Measurements from ENCODE around the gene GPER1.

GPER1 gene

DNA sequence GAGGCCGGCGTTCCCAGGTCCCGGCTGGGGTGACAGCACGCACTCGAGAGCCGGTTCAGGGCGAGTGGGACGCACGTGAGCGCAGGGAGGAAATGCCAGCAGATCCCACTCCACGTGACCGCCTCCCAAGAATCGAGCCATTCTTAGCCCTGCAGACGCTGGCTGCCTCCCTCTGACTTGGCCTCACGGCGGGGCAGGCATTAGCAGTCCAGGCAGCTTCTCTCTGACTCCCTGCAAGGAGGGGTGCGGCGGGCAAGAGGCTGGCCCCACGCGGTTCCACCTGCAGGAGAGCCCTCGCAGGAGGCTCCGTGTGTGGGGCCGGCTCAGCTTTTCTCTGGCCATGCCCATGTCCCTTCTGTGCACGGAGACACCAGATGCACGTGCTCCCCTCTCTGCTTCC lies 33.5 kb upstream of the GPER1 start:
- no peak for DNase-seq

DNA sequence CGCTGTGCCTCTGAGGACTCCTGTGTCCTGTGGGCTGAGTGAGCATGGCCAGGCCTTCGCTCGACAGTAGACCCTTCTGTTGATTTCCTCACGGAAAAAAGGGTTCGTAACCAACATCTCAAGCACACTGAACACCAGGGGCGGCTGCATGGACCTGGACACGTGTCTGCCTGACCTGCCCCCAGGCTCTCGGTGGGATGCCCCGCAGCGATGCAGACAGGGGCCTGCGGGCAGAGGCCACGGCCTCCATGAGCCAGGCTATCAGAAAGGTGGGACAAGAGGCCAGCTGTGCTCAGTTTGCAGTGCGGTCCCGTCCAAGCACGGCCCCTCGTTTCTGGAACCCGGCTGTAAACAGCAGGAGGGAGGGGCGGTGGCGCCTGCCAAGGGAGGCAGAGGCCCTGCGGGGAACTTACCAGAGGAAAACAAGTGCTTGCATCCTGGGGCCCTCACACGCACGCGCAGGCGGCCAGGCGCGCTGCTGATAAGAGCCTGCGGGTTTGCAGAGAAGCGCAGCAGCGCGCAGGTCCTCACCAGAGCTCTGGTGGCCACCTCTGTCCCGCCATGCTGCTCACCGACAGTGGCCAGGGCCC lies 33.0 kb upstream of the GPER1 start:
- DNase-seq, result peak; percentile 40 to 42

DNA sequence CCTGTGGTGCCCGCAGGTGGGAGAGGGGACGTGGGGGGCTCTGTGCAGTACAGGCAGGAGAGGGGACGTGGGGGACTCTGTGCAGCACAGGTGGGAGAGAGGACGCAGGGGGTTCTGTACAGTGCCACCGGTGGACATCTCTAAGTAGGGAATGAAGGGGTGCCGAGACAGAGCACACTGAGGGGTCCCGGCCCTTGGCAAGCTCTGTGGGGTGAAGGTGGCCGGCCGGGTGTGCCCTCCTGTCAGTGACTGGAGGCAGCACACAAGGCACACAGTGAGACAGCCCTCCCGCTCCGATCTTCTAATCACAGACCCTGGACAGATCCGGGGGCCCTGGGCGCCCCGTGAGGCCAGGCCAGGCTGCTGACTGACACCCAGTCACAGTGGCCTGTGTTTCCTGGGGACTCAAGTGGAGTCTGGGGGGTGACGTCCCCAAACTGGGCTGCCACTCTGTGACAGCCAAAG lies 32.4 kb upstream of the GPER1 start:
- no peak for DNase-seq

DNA sequence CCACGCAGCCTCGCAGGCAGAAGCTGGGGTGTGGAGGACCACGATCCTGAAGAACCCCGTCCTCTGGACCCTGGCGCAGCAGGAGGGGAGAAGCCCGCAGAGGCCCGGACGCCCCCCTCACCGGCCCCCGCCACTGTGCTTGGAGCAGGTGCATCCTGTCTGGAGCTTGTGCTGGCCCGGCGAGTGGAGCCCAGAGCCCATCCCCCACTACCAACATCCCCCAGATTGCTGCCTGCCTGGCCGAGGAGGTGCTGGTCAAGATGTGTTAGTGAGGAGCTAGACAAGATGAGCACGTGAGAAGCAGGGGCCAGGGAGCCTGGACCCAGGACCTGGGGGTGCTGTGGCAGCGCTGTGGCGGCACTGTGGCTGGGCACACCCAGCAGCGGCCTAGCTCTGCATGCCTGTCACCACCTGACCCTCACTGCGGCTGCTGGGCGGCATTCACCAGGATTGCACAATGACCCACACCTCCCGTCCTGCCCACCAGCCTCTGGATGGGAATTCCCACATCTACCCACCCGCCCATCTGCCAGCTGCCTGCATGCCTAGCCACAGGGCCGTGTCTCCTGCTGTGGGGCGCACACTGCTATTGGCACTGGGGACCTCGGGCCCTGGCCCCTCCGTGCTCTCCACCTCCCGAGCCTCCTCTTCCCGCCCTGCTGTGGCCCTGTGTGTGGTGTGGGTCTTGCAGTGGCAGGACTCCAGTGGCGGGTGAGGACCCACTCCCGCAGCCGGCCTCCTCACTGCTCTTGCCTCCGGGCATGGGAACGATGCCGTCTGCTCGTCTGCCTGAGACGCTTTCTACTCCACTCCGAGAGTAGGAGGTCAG lies 31.7 kb upstream of the GPER1 start:
- no peak for DNase-seq

DNA sequence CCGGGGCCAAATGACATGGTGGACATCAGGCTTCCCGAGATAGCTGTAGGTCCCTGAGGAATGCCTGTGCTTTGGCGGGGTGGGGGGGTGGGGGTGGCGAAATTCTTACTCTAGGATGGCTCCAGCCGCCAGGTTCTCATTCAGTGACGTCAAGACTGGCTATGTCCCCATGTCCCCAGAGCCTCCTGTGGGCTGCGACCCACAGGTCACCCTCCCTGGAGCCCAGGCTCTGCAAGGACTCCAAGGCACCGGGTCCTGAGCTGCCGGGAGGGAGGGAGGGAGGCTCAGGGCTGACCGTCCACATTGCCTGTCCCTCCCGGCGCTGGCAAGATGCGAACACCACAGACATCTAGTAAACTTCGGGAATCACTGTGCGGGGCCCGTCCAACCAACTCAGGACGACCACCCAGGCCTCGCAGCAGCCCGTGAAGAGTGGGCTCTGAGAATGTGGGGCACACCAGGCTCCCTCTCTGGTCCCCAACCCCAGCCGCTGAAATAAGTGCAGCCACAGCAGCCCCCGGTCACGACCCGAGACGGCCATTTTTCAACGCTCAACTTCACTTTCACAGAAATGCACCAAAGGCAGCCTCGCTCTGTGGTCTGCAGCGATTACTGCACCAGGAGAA lies 31.0 kb upstream of the GPER1 start:
- DNase-seq, result no peak

DNA sequence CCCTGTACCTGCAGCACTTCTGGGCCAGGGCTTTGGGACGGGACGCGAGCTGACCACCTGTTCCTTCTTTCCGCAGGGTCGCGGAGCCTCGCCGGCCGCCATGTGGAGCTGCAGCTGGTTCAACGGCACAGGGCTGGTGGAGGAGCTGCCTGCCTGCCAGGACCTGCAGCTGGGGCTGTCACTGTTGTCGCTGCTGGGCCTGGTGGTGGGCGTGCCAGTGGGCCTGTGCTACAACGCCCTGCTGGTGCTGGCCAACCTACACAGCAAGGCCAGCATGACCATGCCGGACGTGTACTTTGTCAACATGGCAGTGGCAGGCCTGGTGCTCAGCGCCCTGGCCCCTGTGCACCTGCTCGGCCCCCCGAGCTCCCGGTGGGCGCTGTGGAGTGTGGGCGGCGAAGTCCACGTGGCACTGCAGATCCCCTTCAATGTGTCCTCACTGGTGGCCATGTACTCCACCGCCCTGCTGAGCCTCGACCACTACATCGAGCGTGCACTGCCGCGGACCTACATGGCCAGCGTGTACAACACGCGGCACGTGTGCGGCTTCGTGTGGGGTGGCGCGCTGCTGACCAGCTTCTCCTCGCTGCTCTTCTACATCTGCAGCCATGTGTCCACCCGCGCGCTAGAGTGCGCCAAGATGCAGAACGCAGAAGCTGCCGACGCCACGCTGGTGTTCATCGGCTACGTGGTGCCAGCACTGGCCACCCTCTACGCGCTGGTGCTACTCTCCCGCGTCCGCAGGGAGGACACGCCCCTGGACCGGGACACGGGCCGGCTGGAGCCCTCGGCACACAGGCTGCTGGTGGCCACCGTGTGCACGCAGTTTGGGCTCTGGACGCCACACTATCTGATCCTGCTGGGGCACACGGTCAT lies 30.3 kb upstream of the GPER1 start:
- no peak for DNase-seq

DNA sequence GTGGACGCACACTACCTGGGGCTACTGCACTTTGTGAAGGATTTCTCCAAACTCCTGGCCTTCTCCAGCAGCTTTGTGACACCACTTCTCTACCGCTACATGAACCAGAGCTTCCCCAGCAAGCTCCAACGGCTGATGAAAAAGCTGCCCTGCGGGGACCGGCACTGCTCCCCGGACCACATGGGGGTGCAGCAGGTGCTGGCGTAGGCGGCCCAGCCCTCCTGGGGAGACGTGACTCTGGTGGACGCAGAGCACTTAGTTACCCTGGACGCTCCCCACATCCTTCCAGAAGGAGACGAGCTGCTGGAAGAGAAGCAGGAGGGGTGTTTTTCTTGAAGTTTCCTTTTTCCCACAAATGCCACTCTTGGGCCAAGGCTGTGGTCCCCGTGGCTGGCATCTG lies 29.6 kb upstream of the GPER1 start:
- no peak for DNase-seq

DNA sequence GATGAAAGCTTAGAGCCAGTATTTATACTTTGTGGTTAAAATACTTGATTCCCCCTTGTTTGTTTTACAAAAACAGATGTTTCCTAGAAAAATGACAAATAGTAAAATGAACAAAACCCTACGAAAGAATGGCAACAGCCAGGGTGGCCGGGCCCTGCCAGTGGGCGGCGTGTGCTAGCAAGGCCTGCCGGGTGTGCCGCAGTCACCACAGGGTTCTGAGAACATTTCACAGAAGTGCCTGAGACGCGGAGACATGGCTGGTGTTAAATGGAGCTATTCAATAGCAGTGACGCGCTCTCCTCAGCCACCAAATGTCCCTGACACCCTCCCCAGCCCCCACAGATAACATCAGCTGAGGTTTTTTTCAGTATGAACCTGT lies 29.1 kb upstream of the GPER1 start:
- no peak for DNase-seq

DNA sequence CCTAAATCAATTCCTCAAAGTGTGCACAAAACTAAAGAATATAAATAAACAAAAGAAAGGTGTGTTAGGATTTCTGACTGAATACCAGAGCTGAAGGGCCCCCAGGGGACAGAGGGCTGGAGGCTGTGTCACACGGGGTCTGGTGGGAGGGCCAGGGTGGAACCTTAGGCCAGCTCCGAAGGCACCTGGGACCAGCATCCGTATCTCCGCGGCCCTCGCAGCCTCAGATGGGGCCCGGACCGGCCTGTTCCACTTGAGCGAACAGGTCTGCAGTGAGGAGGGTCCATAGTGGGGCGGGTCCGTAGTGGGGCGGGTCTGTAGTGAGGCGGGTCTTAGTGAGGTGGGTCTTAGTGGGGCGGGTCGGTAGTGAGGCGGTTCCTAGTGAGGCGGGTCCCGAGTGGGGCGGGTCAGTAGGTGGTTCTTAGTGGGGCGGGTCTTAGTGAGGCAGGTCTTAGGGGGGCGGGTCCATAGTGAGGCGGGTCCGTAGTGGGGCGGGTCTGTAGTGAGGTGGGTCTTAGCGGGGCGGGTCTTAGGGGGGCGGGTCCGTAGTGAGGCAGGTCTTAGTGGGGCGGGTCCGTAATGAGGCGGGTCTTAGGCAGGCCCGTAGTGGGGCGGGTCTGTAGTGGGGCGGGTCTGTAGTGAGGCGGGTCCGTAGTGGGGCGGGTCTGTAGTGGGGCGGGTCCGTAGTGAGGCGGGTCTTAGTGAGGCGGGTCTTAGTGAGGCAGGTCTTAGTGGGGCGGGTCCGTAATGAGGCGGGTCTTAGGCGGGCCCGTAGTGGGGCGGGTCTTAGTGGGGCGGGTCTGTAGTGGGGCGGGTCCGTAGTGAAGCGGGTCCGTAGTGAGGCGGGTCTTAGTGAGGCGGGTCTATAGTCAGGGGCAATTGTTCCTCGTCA lies 28.5 kb upstream of the GPER1 start:
- DNase-seq, result no peak

DNA sequence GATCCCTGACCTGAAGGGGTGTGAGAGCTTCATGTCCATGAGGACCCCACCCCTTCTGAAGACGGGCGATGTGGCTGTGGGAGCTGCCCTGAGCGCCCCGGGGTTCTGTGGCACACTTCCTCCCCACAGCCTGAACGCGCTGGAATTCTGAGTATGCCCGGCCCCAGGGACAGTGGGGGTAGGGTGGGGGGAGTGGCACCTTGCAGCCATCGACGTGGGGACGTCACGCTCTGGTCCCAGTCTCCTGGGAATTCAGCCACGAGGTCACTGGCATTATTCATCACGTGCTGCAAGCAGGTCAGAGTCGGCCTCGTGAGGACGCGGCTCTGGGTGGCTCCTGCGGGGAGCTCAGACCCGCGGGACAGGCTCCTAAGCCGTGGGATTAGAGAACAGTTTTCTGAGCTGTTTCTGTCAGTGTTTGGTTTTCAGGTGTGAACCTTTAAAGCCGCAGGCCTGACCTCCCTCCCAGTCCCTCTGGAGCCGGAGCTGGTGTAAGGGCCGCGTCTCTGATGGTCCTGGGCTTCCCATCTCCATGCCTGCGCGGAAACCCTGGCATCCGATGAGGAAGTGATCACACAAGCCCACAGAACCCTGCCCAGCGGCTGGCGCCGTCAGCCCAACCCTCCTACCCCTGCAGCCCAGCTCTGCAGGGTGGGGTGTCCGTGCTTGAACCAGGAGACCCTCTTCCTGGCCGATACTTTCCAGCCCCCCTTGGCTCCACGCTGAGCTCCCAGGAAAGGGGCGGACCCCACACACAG lies 27.4 kb upstream of the GPER1 start:
- DNase-seq, result no peak

DNA sequence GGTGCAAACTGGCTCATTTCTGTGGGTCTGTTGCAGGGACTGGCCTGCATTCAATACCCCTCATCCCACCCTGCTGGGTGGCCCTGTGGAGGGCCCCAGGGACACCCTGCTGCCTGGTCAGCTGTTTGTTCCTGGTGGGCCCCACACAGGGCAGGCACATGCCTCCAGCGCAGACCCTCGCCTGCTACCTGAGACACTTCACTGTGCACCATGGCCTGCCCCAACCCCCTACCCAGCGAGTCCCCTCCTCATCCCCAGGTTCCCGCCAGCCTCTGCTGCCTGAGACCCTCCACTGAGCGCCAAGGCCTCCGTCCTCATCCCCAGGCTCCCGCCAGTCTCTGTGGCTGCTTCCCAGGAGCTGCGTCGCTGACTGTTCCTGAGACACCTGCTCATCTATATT lies 26.7 kb upstream of the GPER1 start:
- no peak for DNase-seq

DNA sequence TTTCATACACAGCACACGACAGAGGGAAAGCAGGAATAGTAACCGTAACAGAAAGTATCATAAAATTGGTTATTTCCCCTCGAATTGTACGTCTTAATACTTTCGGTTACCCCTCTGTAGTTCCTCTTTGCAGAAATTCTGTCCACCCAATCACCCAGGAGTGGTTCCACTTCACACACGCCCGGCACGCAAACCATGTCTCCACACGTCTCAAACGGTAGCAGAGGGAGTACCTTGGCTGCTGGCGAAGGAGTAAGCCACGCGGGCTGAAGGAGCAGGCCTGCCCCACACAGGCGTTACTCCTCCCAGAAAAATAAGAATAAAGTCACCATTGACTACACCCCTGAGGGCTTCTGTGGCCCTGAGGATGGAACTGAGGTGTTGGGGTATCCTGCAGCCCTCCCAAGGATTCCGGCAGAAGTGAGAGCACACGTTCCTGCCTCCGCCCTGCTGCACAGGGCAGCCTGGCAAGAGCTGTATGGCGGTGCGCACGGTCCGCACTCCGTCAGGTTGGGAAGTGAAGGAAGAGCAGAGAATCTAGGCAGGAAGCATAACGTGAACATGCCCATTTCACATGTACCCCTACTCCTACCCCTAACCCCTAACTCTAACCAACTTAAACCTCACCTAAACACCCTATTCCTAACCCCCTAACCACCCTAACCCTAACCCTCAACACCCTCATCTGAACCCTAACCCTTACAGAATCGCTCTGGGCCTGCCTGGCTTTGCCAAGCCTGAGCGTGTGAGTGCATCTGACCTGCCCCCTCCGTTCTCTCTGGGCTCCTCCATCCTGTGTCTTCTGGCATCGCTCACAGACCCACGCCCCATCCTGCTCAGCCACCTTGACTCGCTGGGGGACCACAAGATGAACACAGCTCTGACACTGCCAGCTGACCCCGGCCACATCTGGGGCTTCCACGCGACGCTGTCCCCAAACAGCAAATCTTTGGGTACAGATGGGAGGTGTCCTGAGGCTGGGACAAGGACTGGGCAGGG lies 25.3 kb upstream of the GPER1 start:
- DNase-seq, result no peak

DNA sequence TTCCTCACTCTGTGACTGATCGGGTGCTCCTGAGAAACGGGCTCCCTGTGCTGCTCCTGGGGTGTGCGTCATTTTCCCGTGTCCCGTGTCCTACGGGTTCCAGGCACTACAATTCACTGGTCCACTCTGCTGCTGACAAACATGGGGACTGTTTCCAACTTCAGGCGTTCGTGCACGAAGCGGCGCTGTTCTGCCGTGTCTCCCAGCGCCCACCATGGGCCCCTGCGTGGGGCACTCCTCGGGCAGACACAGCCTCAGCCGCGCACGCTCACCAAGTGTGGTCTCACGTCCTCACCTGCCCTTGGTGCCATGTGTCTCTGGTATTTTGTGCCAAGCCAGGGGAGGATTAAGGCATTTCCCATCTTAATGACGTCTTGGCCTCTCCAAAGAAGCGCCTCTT lies 24.6 kb upstream of the GPER1 start:
- DNase-seq, result no peak

DNA sequence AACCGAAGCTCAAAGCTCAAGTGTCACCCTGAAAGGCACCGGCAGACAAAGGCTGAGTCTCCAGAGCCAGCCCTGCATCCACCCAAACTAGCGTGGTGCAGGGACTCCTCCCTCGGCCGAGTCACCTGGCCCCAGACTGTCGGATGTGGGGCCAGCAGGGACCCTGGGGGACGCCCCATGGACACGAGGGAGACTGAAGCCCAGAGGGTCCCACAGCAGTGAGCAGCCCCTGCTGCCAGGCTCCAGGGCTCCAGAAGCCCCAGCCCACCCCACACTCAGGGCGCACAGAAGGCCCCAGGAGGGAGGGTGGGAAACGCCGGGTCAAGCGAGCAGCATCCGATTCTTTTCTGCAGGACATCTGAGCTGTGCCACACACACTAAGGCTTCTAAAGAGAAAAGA lies 23.3 kb upstream of the GPER1 start:
- no peak for DNase-seq

DNA sequence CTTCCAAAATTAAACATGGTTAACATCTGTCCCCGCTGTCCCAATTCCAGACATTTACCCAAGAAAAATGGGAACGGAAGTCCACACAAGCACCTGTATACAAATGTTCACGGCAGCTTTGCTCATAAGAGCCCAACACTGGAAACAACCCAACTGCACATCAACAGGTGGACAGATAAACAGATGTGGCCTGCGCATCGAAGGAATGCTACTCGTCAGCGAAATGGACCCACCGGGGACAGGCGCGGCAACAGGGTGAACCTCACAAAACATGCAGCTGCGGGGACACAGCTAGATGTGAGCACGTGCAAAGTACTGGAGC lies 22.7 kb upstream of the GPER1 start:
- DNase-seq, result no peak

DNA sequence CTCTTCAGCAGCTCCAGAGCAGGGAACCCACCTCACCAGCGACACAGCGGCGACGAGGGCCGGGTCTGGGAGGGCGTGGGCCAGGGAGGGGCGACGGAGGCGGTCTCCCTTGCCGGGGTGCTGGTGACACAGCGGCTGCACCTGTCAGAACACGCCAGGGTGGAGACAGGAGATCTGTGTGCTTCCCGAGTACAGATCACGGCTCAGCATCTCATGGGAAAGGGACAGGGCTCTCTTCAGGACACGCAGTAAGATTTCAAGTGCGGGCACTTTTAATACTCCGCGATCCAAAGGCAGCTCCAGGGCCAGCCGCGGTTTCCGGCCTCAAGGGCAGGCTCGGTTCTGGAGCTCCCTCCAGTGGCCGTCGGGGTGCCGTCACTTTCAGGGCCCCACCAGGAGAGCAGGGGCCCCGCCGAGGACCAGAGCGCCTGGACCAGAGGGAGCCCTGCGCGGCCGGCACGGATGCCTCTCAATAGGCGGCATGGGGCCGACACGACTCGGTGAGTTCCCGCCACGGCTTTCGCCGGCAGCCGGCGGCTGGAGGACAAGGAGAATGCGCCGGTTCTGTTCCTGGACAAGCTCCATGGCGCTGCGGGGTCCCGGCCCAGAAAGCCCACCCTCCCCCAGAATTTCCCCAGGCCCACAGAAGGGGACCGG lies 22.2 kb upstream of the GPER1 start:
- peak; percentile 86 to 89 for DNase-seq

DNA sequence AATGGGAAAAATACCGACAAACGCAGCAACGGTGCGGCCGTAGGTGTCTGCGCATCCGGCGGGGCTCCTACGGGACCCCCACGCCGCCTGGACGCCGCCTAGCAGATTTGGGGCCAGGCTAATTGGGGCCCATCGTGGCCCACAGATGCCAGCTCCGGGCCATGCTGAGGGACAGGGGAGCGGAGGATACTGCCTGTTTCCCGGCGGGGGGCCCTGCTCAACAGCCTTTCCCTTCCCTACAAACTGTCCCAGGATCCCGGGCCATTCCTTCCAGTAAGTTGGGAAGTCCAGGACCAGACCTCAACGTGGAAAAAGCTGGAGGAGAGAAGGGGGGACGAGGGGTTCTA lies 21.7 kb upstream of the GPER1 start:
- DNase-seq, result no peak

DNA sequence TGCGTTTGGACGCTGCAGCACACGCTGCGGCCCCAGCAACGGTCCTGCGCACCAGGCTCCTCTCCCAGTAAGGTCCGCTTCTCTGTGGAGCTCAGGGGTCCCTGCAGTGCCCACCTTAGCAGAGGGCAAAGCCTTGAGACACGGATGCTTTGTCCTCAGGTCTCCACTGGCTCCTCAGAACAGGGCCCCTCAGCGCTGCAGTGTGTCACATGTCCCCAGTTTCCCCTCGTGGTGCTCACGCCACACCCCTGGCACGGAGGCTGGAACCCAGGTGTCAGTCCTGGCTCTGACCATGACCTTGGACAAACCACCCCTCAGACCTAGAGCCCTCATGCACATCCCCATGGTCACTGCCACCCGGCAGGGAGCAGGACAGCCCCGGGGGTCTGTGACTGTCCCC lies 19.9 kb upstream of the GPER1 start:
- DNase-seq, result no peak

DNA sequence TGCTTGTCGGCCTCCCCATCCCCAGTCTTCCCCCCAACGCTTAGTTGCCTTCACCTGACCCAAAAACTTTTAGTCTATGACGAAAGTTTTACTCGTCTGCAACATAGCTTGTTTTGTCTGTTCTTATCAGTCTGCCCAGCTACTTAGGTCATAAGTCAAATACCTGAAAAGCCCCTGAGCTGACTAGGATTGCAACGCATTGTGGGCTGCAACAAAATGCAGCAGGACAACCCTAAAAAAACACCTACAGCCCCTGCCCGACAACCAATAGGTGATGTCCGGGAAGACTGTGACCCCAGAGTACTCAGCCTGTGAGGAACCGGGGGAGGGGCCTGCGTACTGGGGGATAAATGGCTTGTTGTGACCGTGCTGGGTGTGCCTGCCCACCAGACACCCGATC lies 19.3 kb upstream of the GPER1 start:
- no peak for DNase-seq

DNA sequence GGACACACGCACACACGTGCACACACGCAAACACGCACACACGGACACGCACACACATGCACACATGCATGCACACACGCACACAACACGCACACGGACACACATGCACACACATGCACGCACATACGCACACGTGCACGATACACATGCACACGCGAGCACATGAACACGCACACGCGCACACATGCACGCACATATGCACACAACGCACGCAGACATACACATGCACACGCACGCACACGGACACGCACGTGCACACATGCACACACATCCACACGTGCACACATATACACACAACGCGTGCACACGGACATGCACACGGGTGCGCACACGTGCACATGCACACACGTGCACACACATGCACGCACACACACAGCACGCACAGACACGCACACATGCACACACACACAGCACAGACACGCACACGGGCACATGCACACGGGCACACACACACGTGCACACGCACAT lies 17.3 kb upstream of the GPER1 start:
- DNase-seq, result no peak
